A673 (cell line): ENCODE results near the gene CLSTN2.

Source experiments
- EZH2 ChIP-seq: fragments of 200-600 bp; sonication (generic); IDR thresholded peaks from 2 replicates; pipeline ENCODE4 v1.6.1; 2017; ENCODE audit warnings: borderline replicate concordance, low read depth, mild to moderate bottlenecking, mixed read lengths, antibody characterized with exemption, low read length; ENCODE audit not compliant: poor library complexity, severe bottlenecking
- TF ChIP-seq, protein P1 (sequence below): fragments of 300-800, 200-600 bp; sonication (generic); conservative IDR thresholded peaks from 2 replicates; pipeline ENCODE4 v1.5.1; 2017; ENCODE audit warnings: low read depth, mild to moderate bottlenecking, antibody characterized with exemption, low read length, moderate library complexity, mixed read lengths

GRCh38 chr3:140022066-140022770, 87.2 kb downstream of the CLSTN2 start:
- TF ChIP-seq, protein P1, sequence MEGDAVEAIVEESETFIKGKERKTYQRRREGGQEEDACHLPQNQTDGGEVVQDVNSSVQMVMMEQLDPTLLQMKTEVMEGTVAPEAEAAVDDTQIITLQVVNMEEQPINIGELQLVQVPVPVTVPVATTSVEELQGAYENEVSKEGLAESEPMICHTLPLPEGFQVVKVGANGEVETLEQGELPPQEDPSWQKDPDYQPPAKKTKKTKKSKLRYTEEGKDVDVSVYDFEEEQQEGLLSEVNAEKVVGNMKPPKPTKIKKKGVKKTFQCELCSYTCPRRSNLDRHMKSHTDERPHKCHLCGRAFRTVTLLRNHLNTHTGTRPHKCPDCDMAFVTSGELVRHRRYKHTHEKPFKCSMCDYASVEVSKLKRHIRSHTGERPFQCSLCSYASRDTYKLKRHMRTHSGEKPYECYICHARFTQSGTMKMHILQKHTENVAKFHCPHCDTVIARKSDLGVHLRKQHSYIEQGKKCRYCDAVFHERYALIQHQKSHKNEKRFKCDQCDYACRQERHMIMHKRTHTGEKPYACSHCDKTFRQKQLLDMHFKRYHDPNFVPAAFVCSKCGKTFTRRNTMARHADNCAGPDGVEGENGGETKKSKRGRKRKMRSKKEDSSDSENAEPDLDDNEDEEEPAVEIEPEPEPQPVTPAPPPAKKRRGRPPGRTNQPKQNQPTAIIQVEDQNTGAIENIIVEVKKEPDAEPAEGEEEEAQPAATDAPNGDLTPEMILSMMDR, result no peak
- no peak for TF ChIP-seq EZH2
